ENCODE data around the gene OTOP3.

GRCh38 chr17:74892013-74892841 is 43.5 kb upstream of the OTOP3 start:
- TF ChIP-seq REST (IDR thresholded peaks at IDR 0.05; ENCODE audit: low read depth) (no peak), TEAD4 (IDR thresholded peaks at IDR 0.05) (no peak), CREB1 (IDR thresholded peaks at IDR 0.05; ENCODE audit: low read depth) (no peak)

Data from Ishikawa (cell line).